ENCODE results near the gene RGS7.
"Not testable (repeated sequence)": the region's sequence is repeated elsewhere in the genome, so short reads cannot be mapped to it uniquely, and the experiment has no call there.

Gene RGS7

GRCh38 chr1:241331328-241332036 is 25.5 kb downstream of the RGS7 start:
- no peak for DNase-seq

DNA sequence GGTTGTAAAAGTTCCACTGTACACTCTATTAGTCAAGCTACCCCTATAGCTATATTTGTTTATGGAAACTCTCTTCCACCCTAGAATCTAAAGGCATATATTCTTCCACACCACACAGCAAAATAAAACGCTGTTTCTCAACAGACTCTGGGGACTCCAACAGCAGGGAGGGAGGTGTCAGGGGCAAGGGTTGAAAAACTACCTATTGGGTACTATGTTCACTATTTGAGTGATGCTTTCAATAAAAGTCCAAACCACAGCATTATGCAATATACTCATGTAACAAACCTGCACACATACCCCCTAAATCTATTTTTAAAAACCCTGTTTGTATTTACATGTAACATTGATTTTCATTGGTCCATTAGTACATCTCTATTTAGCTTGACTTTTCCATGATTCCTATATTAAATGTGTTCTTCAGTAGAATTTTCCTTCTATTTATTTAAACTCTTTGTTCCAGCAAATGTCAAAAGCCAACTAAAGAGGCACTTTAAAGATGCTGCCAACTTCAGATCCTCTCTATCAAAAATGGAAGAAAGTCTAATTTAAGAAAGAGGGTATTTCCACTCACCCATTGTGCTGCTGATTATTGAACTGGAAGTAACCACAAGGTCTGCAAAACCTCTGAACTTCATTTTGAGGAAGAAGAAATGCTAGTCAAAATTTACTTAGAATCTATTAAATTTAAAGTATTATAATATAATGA is 26.2 kb downstream of the RGS7 start:
- DNase-seq: no peak

- no peak for DNase-seq
Observed at GRCh38 chr1:241325456-241325855, 31.5 kb downstream of the RGS7 start.

- DNase-seq: no peak
Observed at GRCh38 chr1:241323514-241324195, 33.4 kb downstream of the RGS7 start.

- DNase-seq: no peak
Observed at GRCh38 chr1:241317676-241318075, 39.3 kb downstream of the RGS7 start.

DNA sequence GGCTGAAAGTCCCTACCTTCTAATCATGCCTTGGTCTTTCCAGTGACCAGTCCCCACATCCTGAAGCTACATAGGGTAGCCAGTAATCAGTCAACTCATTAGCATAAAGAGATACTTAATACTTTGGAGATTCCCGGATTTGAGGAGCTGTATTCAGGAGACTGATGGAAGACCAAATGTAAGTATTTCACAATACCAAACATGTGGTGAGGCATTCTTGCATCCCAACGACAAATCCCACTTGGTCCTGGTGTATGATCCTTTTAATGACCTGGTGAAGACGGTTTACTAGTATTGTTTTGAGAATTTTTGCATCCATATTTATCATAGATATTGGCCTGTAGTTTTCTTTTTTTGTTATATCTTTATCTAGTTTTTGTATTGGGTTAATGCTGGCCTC is 40.6 kb downstream of the RGS7 start:
- no peak for DNase-seq

DNA sequence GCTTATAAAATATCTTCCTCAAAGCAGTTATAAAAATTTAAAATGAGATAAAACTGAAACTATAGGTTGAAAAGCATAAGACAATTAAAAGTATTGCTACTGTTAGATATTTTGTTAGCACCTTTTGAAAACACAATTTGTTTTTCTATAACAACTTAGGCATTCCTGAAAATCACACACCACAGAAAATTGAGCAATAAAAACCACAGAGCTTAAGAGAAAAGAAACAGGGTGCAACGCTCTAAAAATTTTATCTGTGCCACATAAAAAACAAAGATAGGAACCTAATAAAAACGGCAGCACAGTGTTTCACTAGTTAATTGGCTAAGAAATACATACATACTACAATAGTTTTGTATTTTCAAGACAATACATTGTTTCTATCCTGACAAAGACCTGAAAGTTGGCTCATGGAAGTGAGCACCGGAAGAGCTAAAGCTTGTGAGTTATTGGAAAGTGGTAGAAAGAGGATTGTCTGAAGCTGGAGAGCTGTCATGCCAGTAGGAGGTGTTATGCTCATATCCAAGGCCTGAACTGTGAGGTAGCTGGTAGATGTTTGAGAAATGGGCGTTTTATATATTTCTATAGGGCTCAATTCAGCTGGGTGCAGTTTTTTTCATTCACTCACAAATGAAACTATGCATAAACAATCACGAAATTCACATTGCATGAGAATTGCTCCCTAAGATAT is 45.8 kb downstream of the RGS7 start:
- no peak for DNase-seq

DNA sequence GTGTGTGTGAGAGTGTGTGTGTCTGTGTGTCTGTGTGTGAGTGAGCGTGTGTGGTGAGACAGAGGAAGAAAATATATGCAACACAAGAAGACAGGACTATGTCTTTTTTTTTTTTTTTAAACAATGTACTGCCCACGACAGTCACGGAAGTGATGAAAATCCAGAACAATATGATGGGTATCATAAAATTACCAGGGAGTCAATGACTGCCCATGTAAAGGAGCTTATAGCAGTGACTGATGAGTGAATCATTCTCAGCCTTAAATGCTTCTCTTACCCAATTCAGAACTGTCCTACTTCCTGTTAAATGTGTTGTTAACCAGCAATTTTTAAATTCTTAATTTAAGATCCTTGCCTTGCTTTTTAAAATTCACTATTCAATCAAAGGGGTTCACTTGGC is 46.6 kb downstream of the RGS7 start:
- DNase-seq: no peak

DNA sequence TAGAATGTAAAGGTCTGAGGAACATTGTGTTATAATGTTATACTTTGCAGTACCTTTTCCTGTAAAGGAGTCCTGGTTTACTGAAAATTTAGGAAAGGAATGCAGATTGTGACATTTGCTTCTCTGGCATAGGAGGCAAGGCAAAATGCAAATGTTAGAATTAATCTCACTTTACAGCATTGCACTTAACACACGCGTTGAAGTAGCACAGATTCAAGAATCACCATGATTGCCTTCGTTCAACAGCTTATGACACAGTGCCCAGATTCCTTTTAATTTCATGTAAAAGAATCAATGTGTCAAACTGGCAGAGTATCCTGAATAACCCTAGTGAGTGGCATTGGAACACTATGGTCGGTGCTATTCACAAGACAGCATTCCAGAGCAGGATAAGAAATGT is 47.4 kb downstream of the RGS7 start:
- DNase-seq: no peak

GRCh38 chr1:241308471-241308870 is 48.5 kb downstream of the RGS7 start:
- DNase-seq: no peak

DNA sequence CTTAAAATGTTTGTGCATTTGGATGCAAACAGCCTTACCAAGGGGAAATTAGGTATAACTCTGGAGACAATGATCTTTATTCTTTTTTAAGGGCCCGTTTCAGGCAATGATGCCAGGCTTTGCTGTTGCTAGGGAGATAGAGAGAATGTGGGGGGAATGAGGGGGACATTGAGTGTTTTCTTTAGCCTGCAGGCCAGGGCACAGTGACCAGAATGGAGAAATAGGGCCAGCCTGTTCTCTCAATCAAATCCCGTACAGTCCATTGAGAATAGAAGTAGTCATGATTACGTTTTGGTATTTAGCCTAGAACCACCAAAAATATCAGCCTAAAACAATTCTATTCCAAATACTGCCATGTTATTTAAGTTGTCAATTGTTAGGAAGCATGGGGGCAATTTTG is 49.0 kb downstream of the RGS7 start:
- DNase-seq: no peak

DNA sequence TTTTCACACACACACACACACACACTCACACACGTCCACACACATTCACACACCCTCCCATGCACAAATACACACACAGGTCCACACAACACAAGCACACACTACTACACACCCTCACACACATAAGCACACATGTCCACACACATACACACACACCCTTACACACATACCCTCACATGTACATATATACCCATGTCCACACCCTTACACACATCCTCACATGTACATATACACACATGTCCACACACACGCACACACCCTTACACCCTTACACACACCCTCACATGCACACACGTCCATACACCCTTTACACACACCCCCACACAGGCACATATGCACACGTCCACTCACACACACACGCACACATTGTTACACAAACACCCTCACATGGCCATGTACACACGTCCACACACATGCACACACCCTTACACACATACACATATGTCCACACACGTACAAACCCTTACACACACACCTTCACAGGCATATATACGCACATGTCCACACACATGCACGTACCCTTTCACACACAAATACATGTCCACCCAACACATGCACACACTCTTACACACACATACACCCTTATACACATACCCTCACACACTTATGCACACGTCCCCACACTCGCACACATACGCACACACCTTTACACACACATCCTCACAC is 50.7 kb downstream of the RGS7 start:
- no peak for DNase-seq

DNA sequence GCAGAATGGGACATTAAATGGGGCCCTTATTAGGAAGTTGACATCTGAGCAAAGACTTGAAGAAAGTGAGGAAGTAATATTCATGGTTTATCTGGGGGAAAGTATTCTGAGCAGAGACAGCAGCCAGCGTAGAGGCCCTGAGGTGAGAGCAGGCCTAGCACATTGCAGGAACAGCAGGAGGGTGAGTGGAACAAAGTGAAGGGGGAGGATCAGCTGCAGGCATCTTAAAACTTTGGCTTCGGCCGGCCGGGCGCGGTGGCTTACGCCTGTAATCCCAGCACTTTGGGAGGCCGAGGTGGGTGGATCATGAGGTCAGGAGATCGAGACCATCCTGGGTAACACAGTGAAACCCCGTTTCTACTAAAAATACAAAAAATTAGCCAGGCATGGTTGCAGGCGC is 55.0 kb downstream of the RGS7 start:
- not testable (repeated sequence) for DNase-seq

DNA sequence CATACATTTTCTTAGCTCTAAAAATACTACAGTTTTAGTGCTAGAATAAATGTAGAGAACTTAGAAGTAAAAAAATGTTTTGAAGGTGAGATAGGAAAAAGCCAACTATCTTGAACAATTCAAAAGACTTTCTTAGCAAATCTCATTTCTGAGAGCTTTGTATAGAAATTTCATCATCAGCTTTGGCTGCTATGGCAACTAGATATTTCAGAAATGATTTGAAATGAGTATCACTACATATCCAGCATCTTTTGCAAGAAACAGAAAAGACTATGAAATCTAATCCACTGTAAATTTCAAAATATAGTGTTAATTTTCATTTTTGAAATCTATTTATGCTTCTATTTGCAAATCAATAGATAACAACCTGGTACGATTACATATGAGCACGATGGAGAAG is 57.7 kb downstream of the RGS7 start:
- no peak for DNase-seq

DNA sequence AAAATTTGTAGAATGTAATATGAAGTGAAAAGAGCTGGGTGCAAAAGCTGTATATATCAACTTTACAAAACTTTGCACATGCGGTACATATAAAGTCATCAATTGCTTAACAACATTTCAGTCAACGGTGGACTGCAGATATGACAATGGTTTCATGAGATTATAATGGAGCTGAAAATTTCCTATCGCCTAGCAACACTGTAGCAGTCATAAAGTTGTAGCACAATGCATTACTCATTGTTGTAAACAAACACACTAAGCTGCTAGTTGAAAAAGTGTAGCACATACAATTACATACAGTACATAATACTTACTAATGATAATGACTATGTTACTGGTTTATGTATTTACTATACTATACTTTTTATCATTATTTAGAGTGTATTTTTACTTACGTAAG is 64.0 kb downstream of the RGS7 start:
- DNase-seq: no peak

GRCh38 chr1:241291548-241291947 is 65.5 kb downstream of the RGS7 start:
- DNase-seq: not testable (repeated sequence)

DNA sequence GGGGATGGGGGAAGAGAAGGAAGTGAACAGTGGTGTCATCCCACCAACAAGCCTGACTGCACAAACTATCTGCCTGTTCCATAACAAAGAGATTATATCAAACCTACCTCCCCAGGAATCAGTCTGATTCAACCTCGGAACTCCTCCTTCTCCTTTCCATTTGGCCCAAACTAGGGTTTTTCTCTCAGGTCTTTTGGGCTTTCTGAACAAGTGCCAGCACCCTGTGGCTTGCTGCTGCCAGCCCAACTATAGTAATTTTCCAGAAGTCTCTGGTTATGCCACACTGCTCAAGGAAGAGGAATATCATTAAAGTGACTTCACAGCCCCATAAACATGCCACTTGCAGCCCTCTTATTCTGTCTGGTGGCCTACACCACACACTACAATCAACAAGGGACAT is 70.5 kb downstream of the RGS7 start:
- no peak for DNase-seq

GRCh38 chr1:241276391-241276790 is 80.6 kb downstream of the RGS7 start:
- DNase-seq: no peak

DNA sequence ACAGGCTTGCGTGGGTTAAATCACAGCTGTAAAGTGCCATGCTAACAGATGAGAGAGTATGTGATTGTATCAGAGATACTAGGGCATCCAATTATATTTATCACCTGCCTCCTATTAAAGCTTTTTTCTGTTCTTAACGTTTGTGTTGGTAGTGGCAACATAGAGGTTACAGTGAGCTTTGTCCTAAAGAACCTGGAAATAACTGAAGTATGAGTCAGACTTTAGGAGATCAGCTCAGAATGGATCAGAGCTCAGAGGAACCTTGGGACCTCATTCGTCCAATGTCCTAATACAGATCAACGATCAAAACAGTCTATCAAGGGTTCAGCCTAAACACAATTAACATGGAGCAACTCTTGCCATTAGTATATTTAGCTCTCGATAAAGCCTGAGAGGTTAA is 81.0 kb downstream of the RGS7 start:
- no peak for DNase-seq

DNA sequence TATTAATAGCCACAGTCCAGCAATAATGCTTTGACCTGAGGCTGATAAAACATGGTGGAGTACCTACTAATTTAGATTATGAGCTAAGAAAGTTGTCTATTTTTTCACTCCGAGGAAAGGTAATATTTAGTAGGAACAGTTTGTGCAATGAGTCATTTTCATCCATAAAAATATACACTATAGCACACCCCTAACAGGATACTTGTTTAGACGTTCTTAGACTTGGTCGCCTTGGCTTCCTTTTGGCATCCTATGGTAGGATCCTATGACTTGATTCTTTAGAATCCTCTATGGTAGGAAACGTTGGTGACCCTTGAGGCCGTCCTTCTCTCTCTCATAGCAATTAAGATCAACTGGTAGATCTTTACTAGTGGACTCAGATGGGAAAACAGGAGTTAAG is 81.8 kb downstream of the RGS7 start:
- DNase-seq: no peak

DNA sequence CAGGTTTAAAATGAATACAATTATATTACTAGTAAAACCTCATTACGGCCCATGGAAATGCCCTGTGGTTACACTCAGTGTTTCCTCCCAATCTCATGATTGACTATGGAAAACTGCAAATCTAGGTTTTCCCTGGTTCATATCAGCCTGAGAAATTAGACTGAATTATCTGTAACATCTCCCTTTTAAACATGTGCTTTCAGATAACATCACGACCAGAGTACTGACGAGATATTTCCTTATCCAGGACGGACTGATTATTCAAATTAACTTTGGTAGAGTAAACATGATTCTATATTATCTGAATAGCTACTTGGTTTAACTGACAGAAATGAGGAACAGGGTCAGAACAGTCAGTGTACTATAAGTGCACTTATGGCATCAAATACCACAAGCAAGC is 82.3 kb downstream of the RGS7 start:
- no peak for DNase-seq

DNA sequence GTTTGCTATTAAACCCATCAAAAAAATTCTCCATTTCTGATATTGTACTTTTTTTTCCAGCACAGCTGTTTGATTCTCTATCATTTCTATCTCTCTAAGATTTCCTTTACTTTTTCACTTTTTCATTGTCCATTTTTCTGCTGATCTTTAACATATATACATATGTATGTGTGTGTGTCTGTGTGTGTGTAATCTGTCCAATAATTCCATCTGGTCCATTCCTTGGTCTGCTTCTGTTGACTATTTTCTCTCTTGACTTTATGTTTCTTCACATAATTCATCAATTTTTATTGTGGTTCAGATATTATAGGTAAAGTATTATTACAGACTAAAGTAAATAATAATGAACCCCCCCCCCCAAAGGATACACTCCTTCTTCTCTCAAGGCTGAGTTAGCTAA is 84.2 kb downstream of the RGS7 start:
- DNase-seq: no peak

DNA sequence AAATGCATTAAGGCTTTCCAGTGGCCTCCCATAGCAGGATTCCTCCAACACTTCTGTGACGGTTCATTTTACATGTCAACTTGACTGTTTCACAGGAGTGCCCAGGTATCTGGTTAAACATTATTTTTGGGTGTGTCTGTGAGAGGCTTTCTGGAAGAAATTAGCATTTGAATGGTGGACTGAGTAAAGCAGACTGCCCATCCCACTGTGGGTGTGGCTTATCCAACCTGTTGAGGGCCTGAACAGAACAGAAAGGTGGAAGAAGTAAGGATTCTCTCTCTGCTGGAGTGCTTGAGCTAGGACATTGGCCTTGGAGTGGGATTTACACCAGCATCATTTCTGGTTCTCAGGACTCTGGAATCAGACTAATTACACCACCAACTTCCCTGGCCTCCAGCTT is 85.6 kb downstream of the RGS7 start:
- DNase-seq: no peak
